Hematopoietic multipotent progenitor cell treated with erythropoietin and hydrocortisone succinate and interleukin-3 and kit ligand, for 4 days (in vitro differentiated cells): ENCODE results near the gene DTNBP1.

Experiments used
- DNase-seq: peaks from one replicate; pipeline ENCODE4 v3.0.0-alpha.2; 2015

DTNBP1 gene

DNA sequence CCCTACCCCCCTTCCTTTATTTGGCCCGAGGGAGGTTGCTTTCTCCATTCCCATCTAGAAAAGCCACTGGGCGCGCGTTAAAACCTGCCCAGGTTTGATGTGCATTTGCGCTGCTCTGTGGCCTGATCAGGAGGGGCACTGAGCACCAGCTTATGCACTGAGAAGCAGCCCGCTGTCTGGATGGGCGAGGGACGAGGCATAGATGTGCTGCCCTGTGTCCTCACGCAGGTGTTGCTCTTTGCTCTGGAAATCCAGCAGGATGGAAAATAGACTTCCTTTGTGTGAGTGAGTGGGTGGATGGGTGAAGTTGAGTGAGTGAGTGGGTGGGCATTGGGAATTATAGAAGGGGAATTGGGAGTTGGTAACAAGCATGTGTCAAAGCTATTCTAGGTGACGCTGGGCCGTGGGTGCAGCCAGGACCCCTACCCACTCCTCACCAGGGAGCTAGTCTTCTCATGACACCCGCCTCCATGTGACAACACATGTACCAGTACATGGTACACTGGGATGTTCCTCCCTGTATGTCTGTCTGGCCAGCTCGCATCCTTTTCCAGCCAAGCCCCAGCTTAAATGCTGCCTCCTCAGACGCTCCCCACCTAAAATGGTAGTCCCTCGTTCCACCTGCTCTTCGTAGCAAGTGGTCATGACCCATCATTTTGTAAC, 162.6 kb downstream of the DTNBP1 start:
- DNase-seq = no peak

DNA sequence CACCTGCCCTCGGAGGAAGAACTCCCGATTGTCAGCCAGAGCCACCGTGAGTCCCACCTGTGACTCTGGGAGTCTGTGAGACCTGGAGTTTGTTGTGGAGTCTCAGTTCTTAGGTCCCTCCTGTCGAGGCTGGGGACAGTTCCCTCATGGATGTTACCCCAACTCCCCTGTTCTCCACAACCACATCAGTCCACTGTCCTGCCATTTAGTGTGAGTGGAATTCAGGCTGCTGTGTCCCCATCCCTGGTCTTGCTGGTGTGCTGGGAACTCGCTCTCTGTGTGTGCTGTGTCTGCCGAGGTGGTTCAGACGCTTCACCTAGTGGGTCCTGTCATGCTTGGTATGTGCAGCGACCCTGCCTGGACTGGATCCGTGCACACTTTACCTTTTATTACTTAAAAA, 163.2 kb downstream of the DTNBP1 start:
- no peak for DNase-seq

DNA sequence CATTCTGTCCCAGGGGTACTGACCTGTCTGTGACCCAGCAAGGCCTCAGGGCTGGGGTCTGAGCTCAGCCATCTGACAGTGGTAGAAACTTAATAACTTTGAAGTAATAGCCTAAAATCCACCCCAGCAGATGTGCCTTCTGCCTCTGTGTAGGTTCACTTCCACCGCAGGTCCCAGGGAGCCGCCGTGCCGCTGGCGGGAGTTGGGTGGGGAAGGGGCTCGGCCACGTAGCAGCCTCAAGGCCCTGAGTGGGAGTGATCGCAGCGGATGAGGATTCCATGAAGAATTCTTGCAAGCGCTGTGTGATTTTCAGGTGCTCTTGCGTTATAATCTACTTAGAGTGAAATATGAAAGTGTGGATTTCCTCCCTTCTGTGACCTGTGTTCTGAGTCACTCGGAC, 163.7 kb downstream of the DTNBP1 start:
- DNase-seq = no peak

DNA sequence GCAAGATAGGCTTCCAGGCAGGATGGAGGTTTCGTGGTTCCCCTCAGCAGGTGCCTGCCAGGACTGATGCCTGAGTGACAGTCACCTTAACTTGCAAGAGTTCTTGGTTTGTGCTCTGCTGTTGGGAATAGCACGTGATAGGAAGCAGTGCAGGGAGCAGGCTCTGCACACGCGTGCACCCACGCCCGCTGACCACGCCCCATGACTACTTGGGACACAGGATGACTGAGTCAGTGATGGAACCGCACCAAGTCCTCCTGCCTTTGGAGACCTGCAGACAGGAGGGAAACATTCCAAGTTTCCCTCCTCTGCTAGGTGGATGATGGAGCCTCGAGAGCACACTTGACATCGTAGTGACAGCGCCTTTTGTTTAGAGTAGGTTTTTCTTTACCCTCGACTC, 164.2 kb downstream of the DTNBP1 start:
- DNase-seq = peak; percentile 22

DNA sequence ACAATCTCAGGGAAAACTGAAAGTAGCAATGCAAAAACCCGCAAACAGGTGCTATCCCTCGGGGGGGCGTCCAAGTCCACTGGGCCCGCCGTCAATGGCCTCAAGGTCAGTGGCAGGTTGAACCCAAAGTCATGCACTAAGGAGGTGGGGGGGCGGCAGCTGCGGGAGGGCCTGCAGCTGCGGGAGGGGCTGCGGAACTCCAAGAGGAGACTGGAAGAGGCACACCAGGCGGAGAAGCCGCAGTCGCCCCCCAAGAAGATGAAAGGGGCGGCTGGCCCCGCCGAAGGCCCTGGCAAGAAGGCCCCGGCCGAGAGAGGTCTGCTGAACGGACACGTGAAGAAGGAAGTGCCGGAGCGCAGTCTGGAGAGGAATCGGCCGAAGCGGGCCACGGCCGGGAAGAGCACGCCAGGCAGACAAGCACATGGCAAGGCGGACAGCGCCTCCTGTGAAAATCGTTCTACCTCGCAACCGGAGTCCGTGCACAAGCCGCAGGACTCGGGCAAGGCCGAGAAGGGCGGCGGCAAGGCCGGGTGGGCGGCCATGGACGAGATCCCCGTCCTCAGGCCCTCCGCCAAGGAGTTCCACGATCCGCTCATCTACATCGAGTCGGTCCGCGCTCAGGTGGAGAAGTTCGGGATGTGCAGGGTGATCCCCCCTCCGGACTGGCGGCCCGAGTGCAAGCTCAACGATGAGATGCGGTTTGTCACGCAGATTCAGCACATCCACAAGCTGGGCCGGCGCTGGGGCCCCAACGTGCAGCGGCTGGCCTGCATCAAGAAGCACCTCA, 166.3 kb downstream of the DTNBP1 start:
- DNase-seq = no peak

DNA sequence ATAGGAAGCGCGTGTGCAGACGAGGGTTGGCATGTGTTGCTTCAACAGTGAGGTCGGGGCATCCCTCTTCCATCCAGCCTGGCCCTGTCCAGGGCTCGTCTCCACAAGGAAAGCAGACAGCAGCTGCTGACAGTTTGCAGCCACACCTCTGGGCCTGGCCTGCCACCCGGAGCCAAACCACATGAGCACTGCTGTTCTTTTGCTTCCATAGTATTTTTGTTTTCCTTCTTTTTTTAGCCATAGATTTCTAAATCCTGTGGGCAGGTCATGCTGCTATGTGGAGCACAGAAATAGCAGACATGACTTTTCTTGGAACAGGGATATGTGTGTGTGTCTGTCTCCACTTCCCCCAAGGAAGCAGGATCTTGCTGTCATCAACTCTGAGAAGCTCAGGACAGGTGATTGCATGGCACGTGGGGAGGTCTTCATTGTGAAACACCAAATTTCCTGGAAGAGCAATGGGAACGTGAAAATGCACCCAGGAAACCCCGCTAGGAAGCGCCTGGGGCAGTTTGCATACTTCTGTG, 167.4 kb downstream of the DTNBP1 start:
- DNase-seq = no peak

DNA sequence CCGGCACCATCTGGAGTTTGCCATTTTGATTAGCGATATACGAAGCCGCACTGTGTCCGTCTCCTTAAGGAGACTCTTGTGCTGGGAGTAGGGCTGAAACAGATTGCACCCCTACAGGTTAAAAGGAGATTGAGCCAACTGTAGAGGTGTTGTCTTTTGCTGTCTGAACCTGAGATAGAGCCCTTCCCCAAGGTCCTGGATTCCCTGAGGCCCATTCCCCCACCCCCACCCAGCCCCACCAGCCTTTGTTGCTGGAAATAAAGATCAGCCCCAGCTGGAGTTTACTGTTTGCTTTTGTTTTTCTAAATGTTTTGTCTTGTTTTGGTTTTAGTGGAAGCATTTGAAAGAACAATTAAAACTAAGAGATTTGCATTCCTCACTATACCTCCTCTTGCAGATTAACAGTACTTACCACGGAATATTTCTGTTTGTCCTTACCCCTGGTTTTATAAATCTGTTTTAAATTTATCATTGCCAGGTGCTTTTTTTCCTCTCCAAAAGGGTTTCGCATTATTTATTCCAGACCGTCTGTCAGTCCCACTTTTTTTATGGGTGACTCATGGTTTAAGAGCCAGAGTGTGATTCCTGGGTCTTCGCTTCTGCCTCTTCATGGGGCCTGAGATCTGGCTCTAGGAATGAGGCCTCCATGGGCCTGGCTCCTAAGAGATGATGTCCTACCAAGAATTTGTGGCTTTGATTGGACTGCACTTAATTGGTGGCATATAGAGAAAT, 169.2 kb downstream of the DTNBP1 start:
- no peak for DNase-seq

DNA sequence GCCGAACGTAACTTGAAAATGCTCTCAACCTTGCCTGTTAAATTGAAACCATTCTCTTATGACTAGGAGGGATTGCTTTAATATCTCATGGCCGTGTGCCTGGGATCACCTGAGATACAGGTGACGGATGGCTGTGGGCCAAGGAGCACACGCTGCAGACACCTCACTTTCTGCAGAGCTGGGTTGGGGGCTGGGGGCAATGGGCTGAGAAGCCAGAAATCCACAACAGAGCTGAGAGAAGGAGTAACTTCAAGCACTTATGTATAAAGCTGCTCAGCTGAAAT, 170.9 kb downstream of the DTNBP1 start:
- DNase-seq = no peak

DNA sequence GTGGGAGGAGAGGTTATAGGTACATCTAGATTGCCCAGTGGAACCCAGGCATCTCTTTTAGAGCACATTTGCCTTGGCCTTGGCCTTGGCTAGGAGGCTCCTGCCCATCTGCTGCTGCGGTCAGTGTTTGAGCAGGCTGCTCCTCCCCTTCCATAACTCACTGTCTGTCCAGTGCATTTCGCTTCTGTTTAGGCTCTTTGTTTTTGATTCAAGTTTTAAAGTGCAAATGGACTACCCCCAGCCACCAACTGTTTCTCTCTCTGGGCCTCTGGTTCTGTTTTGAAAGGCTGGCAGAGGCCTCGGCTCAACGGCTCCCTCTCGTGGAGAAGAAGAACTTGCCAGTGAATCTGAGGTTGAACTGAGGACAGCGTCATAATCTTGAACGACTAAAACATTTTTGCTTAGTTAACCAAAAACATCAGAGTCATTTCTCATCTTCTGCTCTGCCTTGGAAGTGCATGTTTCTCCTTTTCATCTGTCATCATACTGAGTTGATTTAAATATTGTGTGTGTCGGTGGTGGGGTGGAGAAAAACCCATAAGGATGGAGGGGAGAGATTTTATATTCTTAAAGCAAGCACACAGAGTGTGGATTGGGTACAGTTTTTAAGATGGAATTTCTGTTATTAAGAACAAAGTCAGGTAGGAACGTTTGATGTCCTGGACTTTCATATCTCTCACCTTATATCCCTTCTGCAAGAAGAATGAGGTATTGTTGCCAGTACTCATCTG, 171.4 kb downstream of the DTNBP1 start:
- DNase-seq = peak; percentile 85

DNA sequence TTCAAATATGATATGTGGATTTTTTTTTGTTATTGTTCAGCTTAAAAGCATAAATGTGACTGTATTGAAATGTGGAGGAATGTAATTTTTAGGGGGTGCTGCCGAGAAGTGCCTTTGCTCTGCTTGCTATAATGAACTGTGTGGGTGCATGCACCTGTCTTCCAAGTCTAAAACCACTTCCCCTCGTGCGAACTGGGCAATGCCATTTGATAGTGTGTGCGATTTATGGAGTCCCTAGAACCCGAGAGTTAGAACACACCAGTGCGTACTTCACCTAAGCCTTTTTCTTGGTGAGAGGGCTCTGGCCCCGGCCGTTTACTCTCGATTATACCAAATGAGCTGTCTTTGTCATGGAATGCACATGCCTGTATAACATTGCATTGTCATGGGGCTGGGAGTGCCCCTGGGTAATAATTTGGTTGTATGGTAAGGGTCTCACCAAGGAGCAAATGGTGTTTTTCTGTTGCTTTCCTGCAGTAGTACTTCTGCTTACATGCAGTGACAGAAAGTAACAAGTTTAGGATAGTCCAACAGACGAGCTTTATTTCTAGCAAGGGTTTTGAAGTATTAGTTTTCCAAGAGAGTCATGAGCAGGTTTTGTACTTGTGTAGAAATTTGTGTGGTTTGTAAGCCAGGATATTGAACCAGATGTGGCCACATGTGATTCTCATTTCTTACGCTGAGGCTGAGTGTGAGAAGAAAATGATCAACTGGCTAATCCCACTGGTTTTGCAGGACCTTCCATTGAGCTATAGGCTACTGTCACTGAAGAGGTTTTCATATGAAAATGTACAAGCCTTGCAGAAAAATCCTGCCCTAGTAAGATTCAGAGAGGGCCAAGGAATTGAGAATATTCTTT, 172.4 kb downstream of the DTNBP1 start:
- peak; percentile 28 for DNase-seq

DNA sequence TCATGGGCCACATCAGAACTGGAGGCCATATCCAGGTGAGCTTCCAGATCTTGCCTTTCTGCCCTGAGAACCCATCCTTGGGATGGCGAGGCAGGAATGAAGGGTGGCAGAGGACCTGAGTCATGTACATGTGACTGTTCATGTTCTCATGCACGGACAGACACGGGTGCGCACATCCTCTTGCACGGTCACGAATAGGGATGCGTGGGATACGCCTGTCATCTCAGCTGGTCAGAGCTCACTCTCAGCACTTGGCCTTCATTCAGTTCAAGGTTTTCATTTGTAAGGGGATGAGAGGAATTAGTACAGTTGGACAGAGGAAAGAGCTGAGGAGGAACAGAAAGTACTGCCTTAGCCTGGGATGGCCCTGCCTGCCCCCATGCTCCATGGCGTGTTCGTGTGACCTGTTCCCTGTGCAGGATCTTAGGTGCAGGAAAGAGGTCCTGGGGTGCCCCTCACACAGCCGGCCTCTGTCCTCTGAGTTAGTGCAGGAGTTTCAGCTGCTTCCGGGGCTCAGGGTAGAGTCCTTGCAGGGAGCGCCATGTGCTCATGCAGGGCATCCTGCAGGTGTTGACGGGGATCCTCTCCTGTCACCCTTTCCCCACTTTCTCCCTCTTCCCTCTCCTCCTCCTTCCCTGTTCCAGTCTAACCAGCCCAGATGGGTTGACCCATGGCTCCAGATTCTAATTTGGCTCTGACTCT, 173.4 kb downstream of the DTNBP1 start:
- no peak for DNase-seq

DNA sequence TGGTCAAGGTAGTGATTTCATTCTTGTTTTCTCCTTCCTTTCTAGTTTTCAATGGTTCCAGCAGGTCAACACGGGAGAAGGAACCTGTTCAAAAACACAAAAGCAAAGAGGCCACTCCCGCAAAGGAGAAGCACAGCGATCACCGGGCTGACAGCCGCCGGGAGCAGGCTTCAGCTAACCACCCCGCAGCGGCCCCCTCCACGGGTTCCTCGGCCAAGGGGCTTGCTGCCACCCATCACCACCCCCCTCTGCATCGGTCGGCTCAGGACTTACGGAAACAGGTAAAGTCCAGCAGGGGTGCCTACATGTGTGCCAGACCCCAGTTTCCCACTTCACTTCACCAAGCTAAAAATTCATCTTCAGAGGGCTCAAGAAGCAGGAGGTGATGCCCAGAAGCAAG, 175.6 kb downstream of the DTNBP1 start:
- no peak for DNase-seq

DNA sequence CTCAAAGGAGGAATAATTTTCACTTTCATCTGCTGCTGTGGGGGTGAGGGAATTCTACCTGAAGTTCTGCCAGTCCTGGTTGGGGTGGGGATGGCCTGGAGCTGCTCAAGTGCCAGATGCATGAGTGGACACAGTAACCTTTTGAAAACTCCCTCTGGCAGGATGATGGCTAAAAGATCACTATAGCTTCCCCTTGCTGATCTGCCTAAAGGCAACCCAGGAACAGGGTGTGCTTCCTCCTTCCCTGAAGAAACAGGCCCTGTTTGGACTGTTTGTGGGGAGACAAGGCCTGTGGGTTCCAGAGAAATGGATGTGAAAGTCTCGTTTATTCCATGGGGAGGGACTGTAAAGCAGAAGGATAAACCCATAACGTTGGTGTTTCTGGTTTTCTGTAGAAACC, 176.9 kb downstream of the DTNBP1 start:
- no peak for DNase-seq

DNA sequence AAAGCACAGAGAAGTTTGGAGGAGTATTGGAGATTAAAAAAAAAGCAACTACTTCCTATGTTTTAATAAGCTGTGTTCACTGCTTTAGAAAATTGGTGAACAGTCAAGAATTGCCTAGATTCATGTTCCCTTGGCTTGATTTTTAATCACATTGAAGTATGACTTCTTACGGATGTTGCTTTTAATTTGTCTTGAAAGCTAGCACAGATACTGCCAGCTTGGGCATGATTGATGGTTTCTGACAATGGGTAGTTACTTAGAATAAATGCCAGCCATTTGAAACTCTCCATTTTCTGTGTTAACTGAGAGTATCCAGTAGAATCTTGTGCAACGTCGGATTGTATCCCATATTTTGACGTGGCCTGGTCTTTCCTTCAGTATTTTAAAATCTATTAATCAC, 178.0 kb downstream of the DTNBP1 start:
- DNase-seq = no peak

DNA sequence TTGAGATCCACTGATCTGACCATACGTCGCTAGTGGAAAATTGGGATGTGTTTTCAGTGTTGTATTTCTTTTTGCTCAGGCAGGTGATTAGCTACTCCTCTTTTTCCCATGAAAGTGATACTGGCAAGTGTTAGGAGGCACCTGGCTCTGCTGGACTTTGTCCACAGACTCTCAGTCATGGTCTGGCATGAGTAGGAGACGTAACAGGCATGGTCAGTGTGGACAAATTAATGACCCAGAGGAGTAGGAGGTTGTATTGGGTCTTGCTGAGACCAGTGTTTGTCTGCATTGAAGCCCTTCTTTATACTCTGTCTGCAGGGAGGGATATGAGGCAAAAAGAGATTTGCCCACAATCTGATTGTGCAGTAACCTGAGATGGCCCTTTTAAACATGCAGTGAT, 178.7 kb downstream of the DTNBP1 start:
- no peak for DNase-seq

DNA sequence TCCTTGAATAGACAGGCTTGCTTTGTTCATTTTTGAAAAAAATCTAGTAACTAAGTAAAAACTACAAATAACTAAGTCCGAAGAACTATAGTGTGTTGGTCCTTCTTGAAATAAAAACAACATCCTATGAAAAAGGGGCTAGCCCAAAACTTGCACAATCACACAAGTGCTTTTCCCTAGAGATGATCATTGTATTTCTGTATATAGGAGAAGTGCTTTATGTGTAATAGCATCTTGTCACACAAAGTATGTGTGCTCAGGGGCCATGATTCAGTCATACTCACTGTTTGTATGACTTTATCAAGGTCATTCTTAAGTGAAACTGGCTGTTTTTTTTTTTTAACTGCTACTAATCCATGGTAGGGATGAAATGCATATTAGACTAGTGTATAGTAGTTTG, 179.8 kb downstream of the DTNBP1 start:
- DNase-seq = no peak

DNA sequence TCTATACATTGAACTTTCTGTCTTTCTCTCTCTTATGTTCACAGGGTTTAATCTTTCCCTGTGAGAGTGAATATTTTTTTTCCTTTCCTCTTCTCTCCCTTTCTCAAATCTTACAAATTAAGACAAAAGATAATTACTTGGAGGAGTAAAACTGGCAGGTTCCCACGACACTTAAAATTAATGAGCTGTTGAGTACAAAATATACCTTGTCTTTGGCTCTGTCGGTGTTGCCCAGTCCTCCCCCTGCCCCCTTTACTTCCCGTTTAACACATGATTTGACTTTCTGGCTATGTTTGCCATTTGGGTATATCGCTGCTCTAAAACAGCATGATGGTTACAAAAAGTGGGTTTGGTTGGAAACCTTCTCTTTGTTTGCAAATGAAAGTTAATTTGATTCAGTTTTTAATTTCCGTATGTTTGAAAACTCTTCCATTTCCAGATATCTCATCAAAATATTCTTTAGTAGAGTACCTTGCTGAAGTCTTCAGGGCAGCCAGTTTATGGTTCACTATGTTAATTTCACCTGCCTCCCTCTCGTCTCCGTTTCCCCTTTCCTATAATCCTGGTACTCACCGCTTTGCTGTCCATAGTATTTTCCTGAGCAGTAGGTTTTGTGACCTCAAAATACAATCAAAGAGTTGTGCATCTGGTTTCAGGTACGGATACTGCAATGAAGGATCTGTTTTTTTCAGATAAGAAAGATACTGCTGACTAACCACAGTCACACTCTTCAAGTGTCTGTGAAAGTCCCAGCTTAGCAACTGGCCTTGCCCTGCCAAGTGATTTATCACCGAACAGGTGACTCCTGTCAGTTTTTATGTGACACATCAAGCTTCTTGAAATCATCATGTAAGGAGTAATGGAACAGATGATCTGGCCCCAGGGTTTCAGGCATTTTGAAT, 181.2 kb downstream of the DTNBP1 start:
- DNase-seq = peak; percentile 77

DNA sequence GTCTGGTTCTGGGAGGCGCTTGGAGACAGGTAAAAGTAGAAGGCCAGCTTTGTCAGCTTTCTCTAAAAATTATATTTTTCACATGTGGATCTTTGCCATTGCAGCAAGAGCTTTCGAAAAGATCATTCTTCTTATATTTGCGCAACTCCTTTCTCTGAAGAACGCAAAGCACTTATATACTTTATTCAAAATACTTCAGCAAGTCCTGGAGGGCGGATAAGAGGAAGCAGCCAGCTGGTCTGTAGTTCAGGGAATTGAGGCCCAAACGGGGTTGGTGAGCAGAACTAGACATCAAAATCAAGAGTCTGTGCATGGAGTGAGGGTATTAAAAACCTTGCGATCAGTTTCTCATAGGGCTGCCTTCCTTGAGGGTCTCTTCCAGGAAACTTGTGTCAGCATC, 182.3 kb downstream of the DTNBP1 start:
- peak; percentile 45 for DNase-seq

DNA sequence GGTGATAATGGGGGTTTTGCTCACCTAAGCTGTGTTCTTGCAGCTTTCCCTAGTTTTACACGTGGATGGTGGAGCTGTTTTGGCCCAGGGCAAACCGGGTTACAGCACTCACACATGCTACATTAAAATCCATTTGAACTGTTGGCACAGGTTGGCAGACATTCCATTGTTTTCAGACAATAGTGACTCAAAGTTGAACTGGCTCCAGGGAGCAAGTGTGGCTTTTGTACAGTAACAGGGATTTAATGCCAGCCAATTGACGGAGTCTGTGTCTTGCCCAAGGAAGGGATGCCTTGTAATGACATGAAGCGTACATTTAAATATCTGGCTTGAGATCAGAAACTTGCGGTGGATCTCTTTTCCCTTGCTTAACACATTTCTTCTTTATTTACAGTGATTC, 183.1 kb downstream of the DTNBP1 start:
- no peak for DNase-seq

DNA sequence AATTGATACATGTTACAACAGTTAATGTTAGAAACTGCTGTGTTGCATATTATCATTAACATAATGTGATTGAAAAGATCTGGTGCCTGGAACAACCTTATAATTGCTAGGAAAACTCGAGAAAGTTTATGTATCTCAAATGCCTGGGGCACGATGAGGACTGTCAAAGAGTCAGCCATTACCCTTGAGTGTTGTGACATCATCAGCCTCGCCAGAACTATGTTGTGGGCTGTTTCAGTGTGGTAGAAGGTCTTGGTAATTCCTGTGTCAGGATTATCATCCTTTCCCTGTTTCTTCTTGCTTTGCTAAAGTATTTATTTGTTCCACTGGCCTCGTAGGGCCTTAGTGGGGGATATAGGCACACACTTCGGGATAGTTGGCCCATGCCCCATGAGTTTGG, 185.1 kb downstream of the DTNBP1 start:
- DNase-seq = no peak
